Measurements from ENCODE around the gene POU2AF1. TPM values are rescaled to one million over a fixed set of nuclear protein-coding genes. Genes with fewer than 3 reads are reported as not detected.

POU2AF1 gene
- total RNA-seq, 1 experiment from 2014 or later = not detected

GRCh38 chr11:111388842-111389241 is 9.8 kb upstream of the POU2AF1 start:
- Histone ChIP-seq H2AFZ (ENCODE audit: low read length) (no peak overlapping the region), H3K27me3 (ENCODE audit: low read length) (peaks cover 16% of the 10 kb centered on the region), H3F3A (ENCODE audit: low read length, unreplicated experiment) (no peaks in the 10 kb centered on the region), H3K9ac (ENCODE audit: low read length) (no peak overlapping the region), H3K9me3 (ENCODE audit: low read length) (no peaks in the 10 kb centered on the region), H3K4me1 (ENCODE audit: insufficient read depth, low read length) (no peaks in the 10 kb centered on the region), H3K27ac (ENCODE audit: low read length) (no peak overlapping the region), H3K36me3 (ENCODE audit: low read depth, low read length) (no peaks in the 10 kb centered on the region), H3K4me2 (ENCODE audit: low read length) (no peak overlapping the region), H3K4me3 (ENCODE audit: low read length) (no peak overlapping the region), H3K79me2 (ENCODE audit: low read length) (no peaks in the 10 kb centered on the region), H4K20me1 (ENCODE audit: low read length) (no peaks in the 10 kb centered on the region), H3K9me2 (replicated peaks; ENCODE audit: low read length) (no peaks in the 10 kb centered on the region)
- CTCF ChIA-PET = no interaction called here
- peak; percentile 21 for DNase-seq
- no TSS peak for BruUV-seq (replicated peaks)
- intact Hi-C loops (cut with micrococcal nuclease) = no loop called here
- ATAC-seq = no peak
- TF ChIP-seq EZH2phosphoT487 (IDR thresholded peaks at IDR 0.05; ENCODE audit: borderline replicate concordance, low read length) = no peak
- no peak for TF ChIP-seq CTCF (conservative IDR thresholded peaks at IDR 0.05; ENCODE audit: low read depth, low read length)
- no peak for TF ChIP-seq EZH2 (IDR thresholded peaks at IDR 0.05; ENCODE audit: low read length, unreplicated experiment)
- POLR2A ChIA-PET (ENCODE audit: unreplicated experiment) = no interaction called here

GRCh38 chr11:111388420-111388819 is 9.3 kb upstream of the POU2AF1 start:
- Histone ChIP-seq H3K4me2 (ENCODE audit: low read length) (no peak overlapping the region), H3K79me2 (ENCODE audit: low read length) (no peaks in the 10 kb centered on the region), H3K4me1 (ENCODE audit: insufficient read depth, low read length) (no peaks in the 10 kb centered on the region), H3K9me2 (replicated peaks; ENCODE audit: low read length) (no peaks in the 10 kb centered on the region), H3K27me3 (ENCODE audit: low read length) (peaks cover 12% of the 10 kb centered on the region), H4K20me1 (ENCODE audit: low read length) (no peaks in the 10 kb centered on the region), H3F3A (ENCODE audit: low read length, unreplicated experiment) (no peaks in the 10 kb centered on the region), H3K4me3 (ENCODE audit: low read length) (no peak overlapping the region), H3K27ac (ENCODE audit: low read length) (no peak overlapping the region), H2AFZ (ENCODE audit: low read length) (no peak overlapping the region), H3K36me3 (ENCODE audit: low read depth, low read length) (no peaks in the 10 kb centered on the region), H3K9ac (ENCODE audit: low read length) (no peak overlapping the region), H3K9me3 (ENCODE audit: low read length) (no peaks in the 10 kb centered on the region)
- POLR2A ChIA-PET (ENCODE audit: unreplicated experiment) = no interaction called here
- TF ChIP-seq EZH2phosphoT487 (IDR thresholded peaks at IDR 0.05; ENCODE audit: borderline replicate concordance, low read length) (no peak), CTCF (conservative IDR thresholded peaks at IDR 0.05; ENCODE audit: low read depth, low read length) (no peak), EZH2 (IDR thresholded peaks at IDR 0.05; ENCODE audit: low read length, unreplicated experiment) (no peak)
- intact Hi-C loops (cut with micrococcal nuclease) = no loop called here
- CTCF ChIA-PET = no interaction called here
- BruUV-seq (replicated peaks) = no TSS peak
- ATAC-seq = no peak
- no peak for DNase-seq

- Histone ChIP-seq H3K4me3 (ENCODE audit: low read length) (no peak overlapping the region), H3F3A (ENCODE audit: low read length, unreplicated experiment) (no peaks in the 10 kb centered on the region), H3K9ac (ENCODE audit: low read length) (no peak overlapping the region), H2AFZ (ENCODE audit: low read length) (no peak overlapping the region), H3K4me1 (ENCODE audit: insufficient read depth, low read length) (no peaks in the 10 kb centered on the region), H3K27me3 (ENCODE audit: low read length) (peaks cover 8% of the 10 kb centered on the region), H3K36me3 (ENCODE audit: low read depth, low read length) (no peaks in the 10 kb centered on the region), H3K4me2 (ENCODE audit: low read length) (no peak overlapping the region), H3K9me2 (replicated peaks; ENCODE audit: low read length) (no peaks in the 10 kb centered on the region), H3K27ac (ENCODE audit: low read length) (no peak overlapping the region), H4K20me1 (ENCODE audit: low read length) (no peaks in the 10 kb centered on the region), H3K79me2 (ENCODE audit: low read length) (no peaks in the 10 kb centered on the region), H3K9me3 (ENCODE audit: low read length) (no peaks in the 10 kb centered on the region)
- no peak for DNase-seq
- ChIA-PET POLR2A (ENCODE audit: unreplicated experiment) (no interaction called here), CTCF (no interaction called here)
- BruUV-seq (replicated peaks) = no TSS peak
- intact Hi-C loops (cut with micrococcal nuclease) = no loop called here
- TF ChIP-seq EZH2 (IDR thresholded peaks at IDR 0.05; ENCODE audit: low read length, unreplicated experiment) (no peak), CTCF (conservative IDR thresholded peaks at IDR 0.05; ENCODE audit: low read depth, low read length) (no peak), EZH2phosphoT487 (IDR thresholded peaks at IDR 0.05; ENCODE audit: borderline replicate concordance, low read length) (no peak)
- ATAC-seq = no peak
These were observed 8.3 kb upstream of the POU2AF1 start for GRCh38 chr11:111387363-111387762.

Measured in PC-3 (cell line).